Measurements from ENCODE around the gene KRT40.

Gene KRT40

DNA sequence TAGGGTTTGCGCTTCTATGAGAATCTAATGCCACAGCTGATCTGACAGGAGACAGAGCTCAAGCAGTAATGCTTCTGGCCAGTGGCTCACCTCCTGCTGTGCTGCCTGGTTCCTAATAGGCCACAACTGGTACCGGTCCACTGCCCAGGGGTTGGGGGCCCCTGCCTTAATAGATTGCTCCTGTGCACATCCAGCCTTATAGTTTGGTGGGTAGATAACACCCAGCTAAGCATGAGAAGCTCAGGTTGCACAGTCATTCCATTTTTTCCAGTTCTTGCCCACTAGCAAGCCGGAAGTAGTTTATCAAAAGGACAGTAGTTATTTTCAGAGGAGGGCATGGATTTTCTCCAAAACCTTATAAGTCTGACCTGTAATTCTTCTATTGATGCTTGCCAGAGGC is 35.3 kb upstream of the KRT40 start:
- no peak for DNase-seq (ENCODE audit: low read depth)
- TF ChIP-seq MAX (IDR thresholded peaks at IDR 0.05; ENCODE audit: low read depth, low read length) = no peak
- TF ChIP-seq MYC (IDR thresholded peaks at IDR 0.05; ENCODE audit: low read depth, low read length) = no peak
- no peak for TF ChIP-seq POLR2A (IDR thresholded peaks at IDR 0.05; ENCODE audit: extremely low read depth, insufficient read length)
- TF ChIP-seq CTCF (IDR thresholded peaks at IDR 0.05; ENCODE audit: low read depth, low read length) = no peak
- no peak overlapping the region for H3K4me3 ChIP-seq (ENCODE audit: low read depth, low read length)

- DNase-seq (ENCODE audit: low read depth) = no peak
- no peak overlapping the region for H3K4me3 ChIP-seq (ENCODE audit: low read depth, low read length)
- TF ChIP-seq CTCF (IDR thresholded peaks at IDR 0.05; ENCODE audit: low read depth, low read length) = no peak
- TF ChIP-seq MAX (IDR thresholded peaks at IDR 0.05; ENCODE audit: low read depth, low read length) = no peak
- no peak for TF ChIP-seq POLR2A (IDR thresholded peaks at IDR 0.05; ENCODE audit: extremely low read depth, insufficient read length)
- no peak for TF ChIP-seq MYC (IDR thresholded peaks at IDR 0.05; ENCODE audit: low read depth, low read length)
Measured at GRCh38 chr17:41018541-41018940, 34.4 kb upstream of the KRT40 start.

- H3K4me3 ChIP-seq (ENCODE audit: low read depth, low read length) = no peak overlapping the region
- DNase-seq (ENCODE audit: low read depth) = no peak
- no peak for TF ChIP-seq MYC (IDR thresholded peaks at IDR 0.05; ENCODE audit: low read depth, low read length)
- TF ChIP-seq MAX (IDR thresholded peaks at IDR 0.05; ENCODE audit: low read depth, low read length) = no peak
- TF ChIP-seq POLR2A (IDR thresholded peaks at IDR 0.05; ENCODE audit: extremely low read depth, insufficient read length) = no peak
- no peak for TF ChIP-seq CTCF (IDR thresholded peaks at IDR 0.05; ENCODE audit: low read depth, low read length)
Measured at GRCh38 chr17:41016578-41017215, 32.6 kb upstream of the KRT40 start.

- DNase-seq (ENCODE audit: low read depth) = no peak
- H3K4me3 ChIP-seq (ENCODE audit: low read depth, low read length) = no peak overlapping the region
- TF ChIP-seq MAX (IDR thresholded peaks at IDR 0.05; ENCODE audit: low read depth, low read length) = no peak
- TF ChIP-seq MYC (IDR thresholded peaks at IDR 0.05; ENCODE audit: low read depth, low read length) = no peak
- TF ChIP-seq POLR2A (IDR thresholded peaks at IDR 0.05; ENCODE audit: extremely low read depth, insufficient read length) = no peak
- no peak for TF ChIP-seq CTCF (IDR thresholded peaks at IDR 0.05; ENCODE audit: low read depth, low read length)
Measured at GRCh38 chr17:41015454-41015853, 31.3 kb upstream of the KRT40 start.

GRCh38 chr17:41013606-41014005 is 29.5 kb upstream of the KRT40 start:
- TF ChIP-seq MAX (IDR thresholded peaks at IDR 0.05; ENCODE audit: low read depth, low read length) (no peak), CTCF (IDR thresholded peaks at IDR 0.05; ENCODE audit: low read depth, low read length) (no peak), MYC (IDR thresholded peaks at IDR 0.05; ENCODE audit: low read depth, low read length) (no peak), POLR2A (IDR thresholded peaks at IDR 0.05; ENCODE audit: extremely low read depth, insufficient read length) (no peak)
- no peak for DNase-seq (ENCODE audit: low read depth)
- no peak overlapping the region for H3K4me3 ChIP-seq (ENCODE audit: low read depth, low read length)

Measured in NB4 (cell line).